Measurements from ENCODE around the gene ARHGAP12. TPM values are rescaled to one million over a fixed set of nuclear protein-coding genes. Genes with fewer than 3 reads are reported as not detected.

Gene ARHGAP12
- polyA plus RNA-seq, 2 donors = 6.9 to 19.8 TPM

DNA sequence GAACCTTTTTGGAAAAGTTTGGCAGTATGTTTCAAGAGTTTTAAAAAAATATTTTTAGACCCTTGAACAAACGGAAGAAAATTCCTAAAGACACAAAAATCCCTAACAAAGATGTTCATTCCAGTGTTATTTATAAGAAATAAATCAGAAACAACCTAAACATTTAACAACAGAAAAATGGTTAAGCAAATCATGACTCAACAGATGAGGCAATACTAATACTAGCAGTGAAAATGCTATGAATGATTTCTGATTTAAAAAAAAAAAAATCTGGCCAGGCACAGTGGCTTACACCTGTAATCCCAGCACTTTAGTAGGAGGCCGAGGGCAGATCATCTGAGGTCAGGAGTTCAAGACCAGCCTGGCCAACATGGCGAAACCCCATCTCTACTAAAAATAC, 61.0 kb downstream of the ARHGAP12 start:
- Histone ChIP-seq H3K36me3 (ENCODE audit: control insufficient read depth in 2 of 2, insufficient read depth in 2 of 2, low read length in 1 of 2) (no peaks in the 10 kb centered on the region), H3K4me3 (ENCODE audit: low read depth in 1 of 2, low read length in 2 of 2) (no peak overlapping the region), H3K27ac (ENCODE audit: low read depth in 2 of 2, low read length in 1 of 2) (no peak overlapping the region), H3K9me3 (ENCODE audit: control insufficient read depth in 2 of 2, insufficient read depth in 1 of 2, low read depth in 1 of 2, low read length in 1 of 2) (no peaks in the 10 kb centered on the region), H3K4me1 (ENCODE audit: control insufficient read depth in 2 of 2, insufficient read depth in 2 of 2, low read length in 1 of 2) (no peaks in the 10 kb centered on the region), H3K27me3 (ENCODE audit: control insufficient read depth in 1 of 2, insufficient read depth in 2 of 2, low read length in 2 of 2) (no peaks in the 10 kb centered on the region)
- 84 to 91% methylated on average over 3 of the region's 3 CpGs for WGBS, 2 donors

GRCh38 chr10:31866118-31866670, 62.4 kb downstream of the ARHGAP12 start:
- Histone ChIP-seq H3K4me1 (ENCODE audit: control insufficient read depth in 2 of 2, insufficient read depth in 2 of 2, low read length in 1 of 2) (no peaks in the 10 kb centered on the region), H3K9me3 (ENCODE audit: control insufficient read depth in 2 of 2, insufficient read depth in 1 of 2, low read depth in 1 of 2, low read length in 1 of 2) (no peaks in the 10 kb centered on the region), H3K36me3 (ENCODE audit: control insufficient read depth in 2 of 2, insufficient read depth in 2 of 2, low read length in 1 of 2) (no peaks in the 10 kb centered on the region), H3K27me3 (ENCODE audit: control insufficient read depth in 1 of 2, insufficient read depth in 2 of 2, low read length in 2 of 2) (no peaks in the 10 kb centered on the region), H3K27ac (ENCODE audit: low read depth in 2 of 2, low read length in 1 of 2) (no peak overlapping the region), H3K4me3 (ENCODE audit: low read depth in 1 of 2, low read length in 2 of 2) (no peak overlapping the region)
- WGBS, 2 donors = 71% methylated on average over 4 of the region's 4 CpGs

- H3K27me3 ChIP-seq (ENCODE audit: control insufficient read depth in 1 of 2, insufficient read depth in 2 of 2, low read length in 2 of 2) = no peaks in the 10 kb centered on the region
- no peak overlapping the region for H3K4me3 ChIP-seq (ENCODE audit: low read depth in 1 of 2, low read length in 2 of 2)
- H3K4me1 ChIP-seq (ENCODE audit: control insufficient read depth in 2 of 2, insufficient read depth in 2 of 2, low read length in 1 of 2) = no peaks in the 10 kb centered on the region
- no peaks in the 10 kb centered on the region for H3K36me3 ChIP-seq (ENCODE audit: control insufficient read depth in 2 of 2, insufficient read depth in 2 of 2, low read length in 1 of 2)
- no peaks in the 10 kb centered on the region for H3K9me3 ChIP-seq (ENCODE audit: control insufficient read depth in 2 of 2, insufficient read depth in 1 of 2, low read depth in 1 of 2, low read length in 1 of 2)
- H3K27ac ChIP-seq (ENCODE audit: low read depth in 2 of 2, low read length in 1 of 2) = no peak overlapping the region
- WGBS, 2 donors = 40 to 50% methylated on average over 5 of the region's 5 CpGs
Observed at GRCh38 chr10:31864834-31865518, 63.7 kb downstream of the ARHGAP12 start.

DNA sequence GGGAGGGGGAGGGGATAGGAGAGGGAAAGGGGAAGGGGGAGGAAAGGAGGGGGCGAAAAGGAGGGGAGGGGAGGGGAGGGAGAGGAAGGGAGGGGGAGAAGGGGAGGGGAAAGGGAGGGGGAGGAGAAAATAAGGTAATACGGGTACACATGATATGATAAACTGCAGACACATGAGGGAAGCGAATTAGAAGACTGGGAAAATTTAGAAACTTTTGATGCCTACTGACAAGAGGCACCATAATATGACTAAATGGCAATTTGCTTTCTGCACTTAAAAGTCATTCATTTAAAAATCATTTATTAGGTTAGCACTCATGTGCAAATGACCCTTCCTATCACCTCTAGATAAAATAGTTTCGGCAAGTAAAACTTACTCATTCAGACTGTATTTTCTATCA, 73.6 kb downstream of the ARHGAP12 start:
- Histone ChIP-seq H3K27me3 (ENCODE audit: control insufficient read depth in 1 of 2, insufficient read depth in 2 of 2, low read length in 2 of 2) (no peaks in the 10 kb centered on the region), H3K4me1 (ENCODE audit: control insufficient read depth in 2 of 2, insufficient read depth in 2 of 2, low read length in 1 of 2) (no peaks in the 10 kb centered on the region), H3K9me3 (ENCODE audit: control insufficient read depth in 2 of 2, insufficient read depth in 1 of 2, low read depth in 1 of 2, low read length in 1 of 2) (no peaks in the 10 kb centered on the region), H3K27ac (ENCODE audit: low read depth in 2 of 2, low read length in 1 of 2) (no peak overlapping the region), H3K4me3 (ENCODE audit: low read depth in 1 of 2, low read length in 2 of 2) (no peak overlapping the region), H3K36me3 (ENCODE audit: control insufficient read depth in 2 of 2, insufficient read depth in 2 of 2, low read length in 1 of 2) (no peaks in the 10 kb centered on the region)
- 88 to 93% methylated on average over 4 of the region's 4 CpGs for WGBS, 2 donors

DNA sequence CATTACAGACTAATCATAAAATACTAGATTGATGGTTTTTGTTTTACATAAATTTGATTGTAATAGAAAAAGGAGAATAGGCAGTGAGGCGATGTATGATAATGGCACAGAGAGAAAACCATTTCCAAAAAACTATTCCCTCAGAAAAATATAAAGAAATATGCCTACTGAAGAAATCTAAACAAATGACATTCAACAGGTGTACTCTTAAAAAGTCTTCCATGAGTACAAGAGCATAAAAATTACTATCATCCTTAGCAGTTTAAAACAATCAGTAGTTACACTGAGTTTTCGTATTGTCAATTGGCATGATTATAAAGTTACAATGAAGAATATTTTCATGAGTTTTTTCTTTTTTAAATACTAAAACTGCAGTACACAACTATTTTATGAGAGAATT, 75.0 kb downstream of the ARHGAP12 start:
- WGBS, 2 donors = 76 to 78% methylated on average over 2 of the region's 2 CpGs
- Histone ChIP-seq H3K27me3 (ENCODE audit: control insufficient read depth in 1 of 2, insufficient read depth in 2 of 2, low read length in 2 of 2) (no peaks in the 10 kb centered on the region), H3K9me3 (ENCODE audit: control insufficient read depth in 2 of 2, insufficient read depth in 1 of 2, low read depth in 1 of 2, low read length in 1 of 2) (no peaks in the 10 kb centered on the region), H3K4me1 (ENCODE audit: control insufficient read depth in 2 of 2, insufficient read depth in 2 of 2, low read length in 1 of 2) (no peaks in the 10 kb centered on the region), H3K27ac (ENCODE audit: low read depth in 2 of 2, low read length in 1 of 2) (no peak overlapping the region), H3K36me3 (ENCODE audit: control insufficient read depth in 2 of 2, insufficient read depth in 2 of 2, low read length in 1 of 2) (no peaks in the 10 kb centered on the region), H3K4me3 (ENCODE audit: low read depth in 1 of 2, low read length in 2 of 2) (no peak overlapping the region)

DNA sequence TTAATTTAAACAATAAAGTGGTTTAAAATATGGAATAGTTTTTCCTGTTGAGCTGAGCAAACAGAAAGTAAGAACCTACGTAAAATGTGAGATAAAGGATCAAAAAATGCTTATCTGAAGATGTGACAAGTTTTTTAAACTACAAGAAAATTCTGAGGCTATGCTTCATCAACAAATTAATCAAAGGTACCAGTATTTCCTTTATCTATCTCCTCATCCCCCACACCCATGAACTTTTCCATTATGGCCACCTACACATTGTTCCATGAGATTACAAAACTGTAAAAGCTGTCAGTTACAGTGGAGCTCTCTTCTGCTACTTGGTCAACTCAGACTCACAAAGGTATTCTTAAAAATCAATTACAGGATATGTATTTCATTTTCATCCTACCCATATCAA, 77.4 kb downstream of the ARHGAP12 start:
- WGBS, 2 donors = 83 to 96% methylated on average over 1 of the region's 1 CpG
- H3K27me3 ChIP-seq (ENCODE audit: control insufficient read depth in 1 of 2, insufficient read depth in 2 of 2, low read length in 2 of 2) = no peaks in the 10 kb centered on the region
- no peaks in the 10 kb centered on the region for H3K9me3 ChIP-seq (ENCODE audit: control insufficient read depth in 2 of 2, insufficient read depth in 1 of 2, low read depth in 1 of 2, low read length in 1 of 2)
- H3K4me1 ChIP-seq (ENCODE audit: control insufficient read depth in 2 of 2, insufficient read depth in 2 of 2, low read length in 1 of 2) = peaks cover 0 to 2% of the 10 kb centered on the region in 2 donors
- no peak overlapping the region for H3K4me3 ChIP-seq (ENCODE audit: low read depth in 1 of 2, low read length in 2 of 2)
- H3K36me3 ChIP-seq (ENCODE audit: control insufficient read depth in 2 of 2, insufficient read depth in 2 of 2, low read length in 1 of 2) = peaks cover 0 to 3% of the 10 kb centered on the region in 2 donors
- H3K27ac ChIP-seq (ENCODE audit: low read depth in 2 of 2, low read length in 1 of 2) = no peak overlapping the region

GRCh38 chr10:31847515-31847914, 81.1 kb downstream of the ARHGAP12 start:
- H3K27me3 ChIP-seq (ENCODE audit: control insufficient read depth in 1 of 2, insufficient read depth in 2 of 2, low read length in 2 of 2) = no peaks in the 10 kb centered on the region
- peaks cover 0 to 2% of the 10 kb centered on the region in 2 donors for H3K4me1 ChIP-seq (ENCODE audit: control insufficient read depth in 2 of 2, insufficient read depth in 2 of 2, low read length in 1 of 2)

DNA sequence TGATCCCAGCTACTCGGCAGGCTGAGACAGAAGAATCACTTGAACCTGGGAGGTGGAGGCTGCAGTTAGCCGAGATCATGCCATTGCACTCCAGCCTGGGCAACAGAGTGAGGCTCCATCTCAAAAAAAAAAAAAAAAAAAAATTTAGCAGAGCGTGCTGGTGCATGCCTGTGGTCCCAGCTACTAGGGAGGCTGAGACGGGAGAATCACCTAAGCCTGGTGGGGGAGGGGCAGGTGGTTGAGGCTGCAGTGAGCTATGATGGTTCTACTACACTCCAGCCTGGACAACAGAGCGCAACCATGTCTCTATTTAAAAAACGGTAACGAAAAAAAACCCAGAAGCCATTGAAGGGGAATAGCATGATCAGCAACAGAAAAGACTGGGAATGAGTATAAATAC, 89.9 kb downstream of the ARHGAP12 start:
- 96 to 98% methylated on average over 7 of the region's 7 CpGs for WGBS, 2 donors
- Histone ChIP-seq H3K27me3 (ENCODE audit: control insufficient read depth in 1 of 2, insufficient read depth in 2 of 2, low read length in 2 of 2) (no peaks in the 10 kb centered on the region), H3K9me3 (ENCODE audit: control insufficient read depth in 2 of 2, insufficient read depth in 1 of 2, low read depth in 1 of 2, low read length in 1 of 2) (no peaks in the 10 kb centered on the region), H3K27ac (ENCODE audit: low read depth in 2 of 2, low read length in 1 of 2) (no peak overlapping the region), H3K4me3 (ENCODE audit: low read depth in 1 of 2, low read length in 2 of 2) (no peak overlapping the region), H3K4me1 (ENCODE audit: control insufficient read depth in 2 of 2, insufficient read depth in 2 of 2, low read length in 1 of 2) (no peaks in the 10 kb centered on the region), H3K36me3 (ENCODE audit: control insufficient read depth in 2 of 2, insufficient read depth in 2 of 2, low read length in 1 of 2) (no peaks in the 10 kb centered on the region)

More at GRCh38 chr10:31847515-31847914, 81.1 kb downstream of the ARHGAP12 start:
- no peak overlapping the region for H3K27ac ChIP-seq (ENCODE audit: low read depth in 2 of 2, low read length in 1 of 2)
- H3K9me3 ChIP-seq (ENCODE audit: control insufficient read depth in 2 of 2, insufficient read depth in 1 of 2, low read depth in 1 of 2, low read length in 1 of 2) = no peaks in the 10 kb centered on the region
- peaks cover 0 to 3% of the 10 kb centered on the region in 2 donors for H3K36me3 ChIP-seq (ENCODE audit: control insufficient read depth in 2 of 2, insufficient read depth in 2 of 2, low read length in 1 of 2)
- no peak overlapping the region for H3K4me3 ChIP-seq (ENCODE audit: low read depth in 1 of 2, low read length in 2 of 2)

DNA sequence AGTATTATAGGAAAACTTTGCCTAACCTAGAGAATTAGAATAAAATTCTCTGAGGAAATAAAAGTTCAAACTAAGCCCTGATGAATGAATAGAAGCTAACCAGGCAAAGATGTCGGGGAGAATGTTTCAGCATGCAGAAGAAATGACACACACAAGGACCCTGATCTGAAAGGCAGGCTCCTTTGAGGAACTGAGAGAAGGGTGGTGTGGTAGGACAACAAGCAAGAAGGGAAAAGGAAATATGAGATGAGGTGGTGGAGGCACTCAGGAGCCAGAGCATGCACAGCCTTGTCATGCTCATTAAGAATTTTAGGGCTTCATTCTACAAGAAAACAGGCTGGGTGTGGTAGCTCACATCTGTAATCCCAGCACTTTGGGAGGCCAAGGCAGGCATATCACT, 90.6 kb downstream of the ARHGAP12 start:
- 91 to 97% methylated on average over 1 of the region's 1 CpG for WGBS, 2 donors
- no peak overlapping the region for H3K4me3 ChIP-seq (ENCODE audit: low read depth in 1 of 2, low read length in 2 of 2)
- H3K4me1 ChIP-seq (ENCODE audit: control insufficient read depth in 2 of 2, insufficient read depth in 2 of 2, low read length in 1 of 2) = no peaks in the 10 kb centered on the region
- H3K9me3 ChIP-seq (ENCODE audit: control insufficient read depth in 2 of 2, insufficient read depth in 1 of 2, low read depth in 1 of 2, low read length in 1 of 2) = no peaks in the 10 kb centered on the region
- H3K36me3 ChIP-seq (ENCODE audit: control insufficient read depth in 2 of 2, insufficient read depth in 2 of 2, low read length in 1 of 2) = no peaks in the 10 kb centered on the region
- no peak overlapping the region for H3K27ac ChIP-seq (ENCODE audit: low read depth in 2 of 2, low read length in 1 of 2)
- no peaks in the 10 kb centered on the region for H3K27me3 ChIP-seq (ENCODE audit: control insufficient read depth in 1 of 2, insufficient read depth in 2 of 2, low read length in 2 of 2)
